K562 (cell line): Measurements from ENCODE around the gene SIRT7. TPM values are rescaled to one million over a fixed set of nuclear protein-coding genes. Genes with fewer than 3 reads are reported as not detected.

Experiments
- CREB3 ChIP-seq: fragments of 450-650 bp; conservative IDR thresholded peaks from 2 replicates; pipeline ENCODE4 v1.6.1; 2016; ENCODE audit warnings: missing genetic modification characterization, low read depth, mild to moderate bottlenecking, missing compliant biosample characterization, moderate library complexity
- FOXK1 ChIP-seq: sonication (generic); formaldehyde crosslinking; IDR thresholded peaks from 2 replicates; pipeline ENCODE4 v1.8.0; 2022; ENCODE audit warnings: missing genetic modification reagents, mild to moderate bottlenecking, borderline replicate concordance
- MAZ ChIP-seq, 2 experiments: fragments of 450-650 bp in 1 of 2; sonication (generic) in 1 of 2; formaldehyde crosslinking; IDR thresholded peaks in 1 of 2; conservative IDR thresholded peaks in 1 of 2; 2 replicates each; pipeline versions ENCODE4 v1.4.0 to v1.5.0; 2020; ENCODE audit warnings: mild to moderate bottlenecking in 1 of 2, missing genetic modification reagents in 1 of 2
- MNT ChIP-seq, 2 experiments: fragments of 450-650 bp; conservative IDR thresholded peaks; 2 replicates each; pipeline ENCODE4 v1.6.1; 2017; ENCODE audit warnings: mild to moderate bottlenecking in 2 of 2, moderate library complexity in 2 of 2
- MTA3 ChIP-seq: fragments of 450-650 bp; formaldehyde crosslinking; IDR thresholded peaks from 2 replicates; pipeline ENCODE4 v1.6.1; 2017; ENCODE audit warnings: mild to moderate bottlenecking, borderline replicate concordance
- RB1 ChIP-seq: fragments of 450-650 bp; IDR thresholded peaks from 2 replicates; pipeline ENCODE4 v1.6.1; 2017; ENCODE audit warnings: low read depth, mild to moderate bottlenecking
- RREB1 ChIP-seq: fragments of 250-450 bp; sonication (Bioruptor Pico); IDR thresholded peaks from 2 replicates; pipeline ENCODE4 v1.4.0; 2020
- VEZF1 ChIP-seq: fragments of 200-800 bp; sonication (Bioruptor generic); IDR thresholded peaks from 2 replicates; pipeline ENCODE4 v1.6.1; 2017; ENCODE audit warnings: missing genetic modification characterization, missing compliant biosample characterization
- ZBTB1 ChIP-seq: sonication (generic); formaldehyde crosslinking; IDR thresholded peaks from 2 replicates; pipeline ENCODE4 v1.8.1; 2023; ENCODE audit warnings: missing genetic modification reagents, low read depth, mild to moderate bottlenecking, borderline replicate concordance
- ZBTB17 ChIP-seq: fragments of 450-650 bp; formaldehyde crosslinking; IDR thresholded peaks from 2 replicates; pipeline ENCODE4 v1.4.0; 2020; ENCODE audit warnings: mild to moderate bottlenecking
- ZC3H11A ChIP-seq: IDR thresholded peaks from 2 replicates; pipeline ENCODE4 v1.6.1; 2012; ENCODE audit warnings: low read depth, low read length, improper control_type of control experiment
- ZFX ChIP-seq: sonication (generic); formaldehyde crosslinking; IDR thresholded peaks from 2 replicates; pipeline ENCODE4 v1.8.0; 2022; ENCODE audit warnings: mild to moderate bottlenecking, missing genetic modification reagents, moderate library complexity
- ZNF449 ChIP-seq: fragments of 250-450 bp; sonication (Bioruptor Pico); IDR thresholded peaks from 2 replicates; pipeline ENCODE4 v1.8.0; 2022; ENCODE audit warnings: moderate library complexity, mild to moderate bottlenecking, inconsistent platforms
- polyA plus RNA-seq, 8 experiments: library from polyadenylated mRNA; depleted of rRNA in 4 of 8; stranded (reverse) in 5 of 8; unstranded in 3 of 8; fragments of >200 nt; fragmentation: Nextera tagmentation in 2 of 8; fragmentation: Illumina TruSeq in 1 of 8; extraction: Ambion mirVana in 2 of 8; extraction: Trizol in 1 of 8; gene quantifications; 2 replicates each; pipeline versions ENCODE4 v1.2.1 to v1.2.3, GENCODE V29; 2011 to 2014; ENCODE audit warnings: inconsistent platforms in 1 of 8, missing spikeins in 1 of 8
- total RNA-seq, 7 experiments: library from RNA; depleted of rRNA in 6 of 7; stranded (reverse); fragments of >200 nt in 6 of 7; fragmentation: Illumina TruSeq in 2 of 7; extraction: Trizol in 2 of 7; gene quantifications; 2 replicates each; pipeline versions ENCODE4 v1.2.1 to v1.2.3, GENCODE V29; 2011 to 2021; ENCODE audit warnings: low replicate concordance in 1 of 7

SIRT7 gene
- total and polyA plus RNA-seq, 9 of the 15 experiments (the other 6 are each of a cell fraction or from before 2014, with no cell fraction given): 1.6 to 54.8 (median 20.3) TPM

- TF ChIP-seq ZBTB17 (CRISPR knock-in tag) (0 out of 2 replicates have a peak, but pooled peaks have one; percentile 61), CREB3 (no peak), VEZF1 (CRISPR knock-in tag) (peak; percentile 83), RREB1 (CRISPR knock-in tag) (0 out of 2 replicates have a peak, but pooled peaks have one; percentile 49), MNT (conservative IDR thresholded peaks at IDR 0.05) (peak; percentile 70 to 89), FOXK1 (CRISPR knock-in tag) (no peak), ZFX (CRISPR knock-in tag) (peak; percentile 46; the same call in 1 of the 2 replicates), ZBTB1 (CRISPR knock-in tag) (no peak), MAZ (CRISPR knock-in tag; conservative IDR thresholded peaks at IDR 0.05 in 1 of 2, IDR thresholded peaks at IDR 0.05 in 1 of 2) (peak; percentile 62 to 87), ZC3H11A (0 out of 2 replicates have a peak, but pooled peaks have one; percentile 46), RB1 (peak; percentile 81; the same call in 1 of the 2 replicates), MTA3 (peak; percentile 82), ZNF449 (CRISPR knock-in tag) (no peak)
Measured at GRCh38 chr17:81923302-81924260, 5.6 kb upstream of the SIRT7 start (continued).
